ENCODE data around the gene ELOF1. TPM values are rescaled to one million over a fixed set of nuclear protein-coding genes. Genes with fewer than 3 reads are reported as not detected.

The ELOF1 gene
- total and polyA plus RNA-seq, 2 of the 13 experiments (the other 11 are each of a cell fraction or from before 2014, with no cell fraction given): 14.5 to 43.2 TPM

- WGBS (ENCODE audit: low lambda C conversion rate): 99% methylated on average over 8 of the region's 8 CpGs
- Histone ChIP-seq H3K4me2 (ENCODE audit: low read depth, low read length) (no peak overlapping the region), H3K79me2 (ENCODE audit: insufficient read depth, low read length) (no peaks in the 10 kb centered on the region), H3K9ac (ENCODE audit: insufficient read depth, low read depth, low read length) (no peak overlapping the region), H4K20me1 (ENCODE audit: insufficient read depth, low read length) (no peaks in the 10 kb centered on the region), H3K36me3 (replicated peaks in 1 of 2; ENCODE audit: control insufficient read depth in 1 of 2, insufficient read depth in 2 of 2, low read length in 2 of 2) (peaks cover 5 to 23% of the 10 kb centered on the region in 2 experiments; a peak in 3 of 5 replicates), H3K4me3 (replicated peaks in 1 of 3; ENCODE audit: insufficient read depth in 1 of 3, low read depth in 2 of 3, low read length in 3 of 3) (no peak overlapping the region), H3K27ac (ENCODE audit: extremely low read length, insufficient read depth, low read length) (no peak overlapping the region), H3K9me3 (ENCODE audit: low read length) (no peaks in the 10 kb centered on the region), H3K27me3 (ENCODE audit: control insufficient read depth in 1 of 2, insufficient read depth in 2 of 2, low read length in 2 of 2) (no peaks in the 10 kb centered on the region), H3K4me1 (ENCODE audit: insufficient read depth, low read length) (peaks cover 12% of the 10 kb centered on the region), H2AFZ (ENCODE audit: low read length) (no peak overlapping the region)
- TF ChIP-seq, protein P1, sequence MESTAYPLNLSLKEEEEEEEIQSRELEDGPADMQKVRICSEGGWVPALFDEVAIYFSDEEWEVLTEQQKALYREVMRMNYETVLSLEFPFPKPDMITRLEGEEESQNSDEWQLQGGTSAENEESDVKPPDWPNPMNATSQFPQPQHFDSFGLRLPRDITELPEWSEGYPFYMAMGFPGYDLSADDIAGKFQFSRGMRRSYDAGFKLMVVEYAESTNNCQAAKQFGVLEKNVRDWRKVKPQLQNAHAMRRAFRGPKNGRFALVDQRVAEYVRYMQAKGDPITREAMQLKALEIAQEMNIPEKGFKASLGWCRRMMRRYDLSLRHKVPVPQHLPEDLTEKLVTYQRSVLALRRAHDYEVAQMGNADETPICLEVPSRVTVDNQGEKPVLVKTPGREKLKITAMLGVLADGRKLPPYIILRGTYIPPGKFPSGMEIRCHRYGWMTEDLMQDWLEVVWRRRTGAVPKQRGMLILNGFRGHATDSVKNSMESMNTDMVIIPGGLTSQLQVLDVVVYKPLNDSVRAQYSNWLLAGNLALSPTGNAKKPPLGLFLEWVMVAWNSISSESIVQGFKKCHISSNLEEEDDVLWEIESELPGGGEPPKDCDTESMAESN (CRISPR knock-in tag; conservative IDR thresholded peaks at IDR 0.05): no peak
- TF ChIP-seq IRX3 (CRISPR knock-in tag; IDR thresholded peaks at IDR 0.05; ENCODE audit: borderline replicate concordance, low read depth): no peak
- no peak for TF ChIP-seq NCOA1 (CRISPR knock-in tag; IDR thresholded peaks at IDR 0.05)
- no peak for TF ChIP-seq DPF2 (CRISPR knock-in tag; IDR thresholded peaks at IDR 0.05; ENCODE audit: borderline replicate concordance, low read depth)
- TF ChIP-seq, protein P2, sequence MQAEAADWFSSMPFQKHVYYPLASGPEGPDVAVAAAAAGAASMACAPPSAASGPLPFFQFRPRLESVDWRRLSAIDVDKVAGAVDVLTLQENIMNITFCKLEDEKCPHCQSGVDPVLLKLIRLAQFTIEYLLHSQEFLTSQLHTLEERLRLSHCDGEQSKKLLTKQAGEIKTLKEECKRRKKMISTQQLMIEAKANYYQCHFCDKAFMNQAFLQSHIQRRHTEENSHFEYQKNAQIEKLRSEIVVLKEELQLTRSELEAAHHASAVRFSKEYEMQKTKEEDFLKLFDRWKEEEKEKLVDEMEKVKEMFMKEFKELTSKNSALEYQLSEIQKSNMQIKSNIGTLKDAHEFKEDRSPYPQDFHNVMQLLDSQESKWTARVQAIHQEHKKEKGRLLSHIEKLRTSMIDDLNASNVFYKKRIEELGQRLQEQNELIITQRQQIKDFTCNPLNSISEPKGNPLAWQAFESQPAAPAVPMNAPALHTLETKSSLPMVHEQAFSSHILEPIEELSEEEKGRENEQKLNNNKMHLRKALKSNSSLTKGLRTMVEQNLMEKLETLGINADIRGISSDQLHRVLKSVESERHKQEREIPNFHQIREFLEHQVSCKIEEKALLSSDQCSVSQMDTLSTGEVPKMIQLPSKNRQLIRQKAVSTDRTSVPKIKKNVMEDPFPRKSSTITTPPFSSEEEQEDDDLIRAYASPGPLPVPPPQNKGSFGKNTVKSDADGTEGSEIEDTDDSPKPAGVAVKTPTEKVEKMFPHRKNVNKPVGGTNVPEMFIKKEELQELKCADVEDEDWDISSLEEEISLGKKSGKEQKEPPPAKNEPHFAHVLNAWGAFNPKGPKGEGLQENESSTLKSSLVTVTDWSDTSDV (CRISPR knock-in tag; IDR thresholded peaks at IDR 0.05): no peak
- no peak for TF ChIP-seq ZNF670 (CRISPR knock-in tag; IDR thresholded peaks at IDR 0.05; ENCODE audit: borderline replicate concordance)
- TF ChIP-seq, protein P3, sequence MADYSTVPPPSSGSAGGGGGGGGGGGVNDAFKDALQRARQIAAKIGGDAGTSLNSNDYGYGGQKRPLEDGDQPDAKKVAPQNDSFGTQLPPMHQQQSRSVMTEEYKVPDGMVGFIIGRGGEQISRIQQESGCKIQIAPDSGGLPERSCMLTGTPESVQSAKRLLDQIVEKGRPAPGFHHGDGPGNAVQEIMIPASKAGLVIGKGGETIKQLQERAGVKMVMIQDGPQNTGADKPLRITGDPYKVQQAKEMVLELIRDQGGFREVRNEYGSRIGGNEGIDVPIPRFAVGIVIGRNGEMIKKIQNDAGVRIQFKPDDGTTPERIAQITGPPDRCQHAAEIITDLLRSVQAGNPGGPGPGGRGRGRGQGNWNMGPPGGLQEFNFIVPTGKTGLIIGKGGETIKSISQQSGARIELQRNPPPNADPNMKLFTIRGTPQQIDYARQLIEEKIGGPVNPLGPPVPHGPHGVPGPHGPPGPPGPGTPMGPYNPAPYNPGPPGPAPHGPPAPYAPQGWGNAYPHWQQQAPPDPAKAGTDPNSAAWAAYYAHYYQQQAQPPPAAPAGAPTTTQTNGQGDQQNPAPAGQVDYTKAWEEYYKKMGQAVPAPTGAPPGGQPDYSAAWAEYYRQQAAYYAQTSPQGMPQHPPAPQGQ (CRISPR knock-in tag; IDR thresholded peaks at IDR 0.05; ENCODE audit: borderline replicate concordance): no peak
- no peak for TF ChIP-seq ZNF362 (CRISPR knock-in tag; IDR thresholded peaks at IDR 0.05; ENCODE audit: borderline replicate concordance)
- TF ChIP-seq NR0B2 (CRISPR knock-in tag; IDR thresholded peaks at IDR 0.05): no peak
- no peak for TF ChIP-seq MBNL3 (CRISPR knock-in tag; conservative IDR thresholded peaks at IDR 0.05)
- no peak for TF ChIP-seq ZFP36 (IDR thresholded peaks at IDR 0.05; ENCODE audit: borderline replicate concordance, low read depth, low read length, partially characterized antibody)
- no peak for TF ChIP-seq CBX5 (CRISPR knock-in tag; IDR thresholded peaks at IDR 0.05; ENCODE audit: borderline replicate concordance)
- CTCF ChIA-PET (ENCODE audit: low intra/inter-chr PET ratio, low total read pairs): no interaction called here
- no peak for ATAC-seq
- intact Hi-C loops (cut with micrococcal nuclease; ENCODE audit: unreplicated experiment) (no loop called here), in situ Hi-C loops (cut with HindIII; ENCODE audit: extremely low pct_ligation_motif_present, low pct_unique_long_range_greater_than_20kb) (no loop called here)
- POLR2A ChIA-PET: no interaction called here
- DNase-seq (ENCODE audit: low spot score): no peak
- no peak for FAIRE-seq
- BruUV-seq (replicated peaks): no TSS peak
Observed at GRCh38 chr19:11510444-11510843, 48.6 kb downstream of the ELOF1 start.
